IMR-90 (cell line): ENCODE results near the gene MCRIP2. TPM values are rescaled to one million over a fixed set of nuclear protein-coding genes. Genes with fewer than 3 reads are reported as not detected.

Source experiments
- ATAC-seq: fragments of 200-7000 bp; cut with Tn5 transposase; 2 replicates; pipeline ENCODE4 v1.9.1; 2020; ENCODE audit warnings: low read depth, mild to moderate bottlenecking, moderate library complexity
- BruUV-seq: library from RNA; stranded (reverse); fragments of 400-500 nt; replicated peaks from 2 replicates; lab custom pipeline; 2021; lab: Mats Ljungman, UMichigan
- CTCF ChIA-PET: fragments of 300-600 bp; formaldehyde crosslinking; extraction: SDS; loops from one replicate; lab custom pipeline; 2021; ENCODE audit warnings: antibody characterized with exemption; lab: Yijun Ruan, JAX
- POLR2A ChIA-PET: fragments of 300-600 bp; sonication (Branson Sonifier 250); formaldehyde crosslinking; loops from one replicate; lab custom pipeline; 2022; ENCODE audit warnings: antibody characterized with exemption; ENCODE audit not compliant: unreplicated experiment; lab: Charles Lee
- DNase-seq: peaks from one replicate; pipeline ENCODE4 v3.0.0; 2013
- H2AFZ ChIP-seq: replicated peaks from 2 replicates; pipeline ENCODE3; 2013; ENCODE audit warnings: low read length, mild to moderate bottlenecking; ENCODE audit not compliant: poor library complexity
- H2AK5ac ChIP-seq: 2 replicates; pipeline ENCODE4 v1.6.1; 2013; ENCODE audit warnings: low read depth, low read length, inconsistent platforms
- H2AK9ac ChIP-seq: replicated peaks from 2 replicates; pipeline ENCODE3; 2013; ENCODE audit warnings: mild to moderate bottlenecking, low read depth, low read length, moderate library complexity; ENCODE audit not compliant: poor library complexity
- H2BK120ac ChIP-seq: 2 replicates; pipeline ENCODE4 v1.6.1; 2013; ENCODE audit warnings: low read depth, low read length, inconsistent platforms
- H2BK15ac ChIP-seq: 3 replicates; pipeline ENCODE4 v1.6.1; 2013; ENCODE audit warnings: low read depth, low read length, inconsistent platforms
- H2BK20ac ChIP-seq: 2 replicates; pipeline ENCODE4 v1.6.1; 2013; ENCODE audit warnings: low read depth, mild to moderate bottlenecking, inconsistent platforms, low read length, moderate library complexity
- H2BK5ac ChIP-seq: 2 replicates; pipeline ENCODE4 v1.6.1; 2013; ENCODE audit warnings: mild to moderate bottlenecking, low read depth, low read length, inconsistent platforms; ENCODE audit not compliant: poor library complexity, severe bottlenecking
- H3K14ac ChIP-seq: replicated peaks from 2 replicates; pipeline ENCODE4 v1.6.1; 2013; ENCODE audit warnings: low read depth, low read length, inconsistent platforms
- H3K18ac ChIP-seq: 2 replicates; pipeline ENCODE4 v1.6.1; 2013; ENCODE audit warnings: low read depth, low read length, control low read depth
- H3K23ac ChIP-seq: 2 replicates; pipeline ENCODE4 v1.6.1; 2013; ENCODE audit warnings: low read depth, low read length, inconsistent platforms
- H3K27ac ChIP-seq: 2 replicates; pipeline ENCODE4 v1.5.1; 2013; ENCODE audit warnings: mild to moderate bottlenecking, control low read depth, low read length; ENCODE audit not compliant: insufficient read depth
- H3K27me3 ChIP-seq: 2 replicates; pipeline ENCODE4 v1.6.1; 2013; ENCODE audit warnings: low read length; ENCODE audit not compliant: control insufficient read depth, insufficient read depth
- H3K36me3 ChIP-seq: 2 replicates; pipeline ENCODE4 v1.6.1; 2013; ENCODE audit warnings: low read length, mixed read lengths; ENCODE audit not compliant: control insufficient read depth, insufficient read depth
- H3K4ac ChIP-seq: 2 replicates; pipeline ENCODE4 v1.6.1; 2013; ENCODE audit warnings: low read depth, low read length, inconsistent platforms
- H3K4me1 ChIP-seq: 2 replicates; pipeline ENCODE4 v1.6.1; 2013; ENCODE audit warnings: low read length, mixed read lengths; ENCODE audit not compliant: control insufficient read depth, insufficient read depth
- H3K4me2 ChIP-seq: 2 replicates; pipeline ENCODE4 v1.6.1; 2013; ENCODE audit warnings: low read depth, mild to moderate bottlenecking, control low read depth, low read length, moderate library complexity
- H3K4me3 ChIP-seq: 2 replicates; pipeline ENCODE4 v1.5.1; 2013; ENCODE audit warnings: low read depth, mild to moderate bottlenecking, control low read depth, low read length, moderate library complexity; ENCODE audit not compliant: insufficient read depth
- H3K56ac ChIP-seq: 2 replicates; pipeline ENCODE4 v1.6.1; 2013; ENCODE audit warnings: low read length, inconsistent platforms; ENCODE audit not compliant: insufficient read depth; ENCODE audit errors: extremely low read depth
- H3K79me1 ChIP-seq, 2 experiments: 2 replicates each; pipeline ENCODE4 v1.6.1; 2013; ENCODE audit warnings: low read length in 2 of 2, inconsistent platforms in 1 of 2, low read depth in 1 of 2
- H3K9ac ChIP-seq: 2 replicates; pipeline ENCODE4 v1.6.1; 2013; ENCODE audit warnings: low read depth, low read length, control low read depth
- H3K9me1 ChIP-seq: 2 replicates; pipeline ENCODE4 v1.6.1; 2013; ENCODE audit warnings: low read length, inconsistent platforms; ENCODE audit not compliant: insufficient read depth
- H3K9me3 ChIP-seq: 2 replicates; pipeline ENCODE4 v1.6.1; 2013; ENCODE audit warnings: low read length; ENCODE audit not compliant: control insufficient read depth, insufficient read depth
- H4K20me1 ChIP-seq: 2 replicates; pipeline ENCODE4 v1.6.1; 2013; ENCODE audit warnings: low read length, inconsistent platforms; ENCODE audit not compliant: insufficient read depth
- H4K5ac ChIP-seq: 2 replicates; pipeline ENCODE4 v1.6.1; 2013; ENCODE audit warnings: mild to moderate bottlenecking, low read depth, low read length, control low read depth
- H4K8ac ChIP-seq, 2 experiments: 2 replicates each; pipeline ENCODE4 v1.6.1; 2013; ENCODE audit warnings: low read depth in 2 of 2, low read length in 2 of 2, control low read depth in 1 of 2, inconsistent platforms in 1 of 2
- H4K91ac ChIP-seq: 2 replicates; pipeline ENCODE4 v1.6.1; 2013; ENCODE audit warnings: low read depth, low read length, inconsistent platforms; ENCODE audit not compliant: insufficient read depth
- FOS ChIP-seq: fragments of 150-350 bp; IDR thresholded peaks from 2 replicates; pipeline ENCODE4 v1.6.1; 2016; ENCODE audit warnings: low read depth, low read length
- WGBS, 2 experiments: methylation state at CpG; one replicate each; pipeline versions ENCODE4 v1.1.5 to v1.1.7; 2013; ENCODE audit warnings: missing lambda C conversion rate in 2 of 2; ENCODE audit not compliant: insufficient read length in 1 of 2; ENCODE audit errors: extremely low coverage in 2 of 2; 5-methylcytosine and 5-hydroxymethylcytosine counted together
- dilution Hi-C: fragments of 300-500 bp; cut with HindIII; formaldehyde crosslinking; loops from one replicate; pipeline ENCODE4 v1.14.3; 2018; ENCODE audit warnings: low sequenced_read_pairs; ENCODE audit not compliant: unreplicated experiment
- in situ Hi-C: fragments of 300-500 bp; cut with MboI; formaldehyde crosslinking; loops from 3 replicates; pipeline ENCODE4 v1.14.3; 2019; ENCODE audit warnings: low sequenced_read_pairs, inconsistent platforms, mixed read lengths
- intact Hi-C: fragments of 100-400 bp; cut with micrococcal nuclease; formaldehyde crosslinking; loops from 2 replicates; pipeline ENCODE4 v1.10.0; 2022
- polyA plus RNA-seq, 3 experiments: library from polyadenylated mRNA; depleted of rRNA; stranded (reverse); fragments of >200 nt; gene quantifications; 2 replicates each; pipeline ENCODE4 v1.2.3, GENCODE V29; 2012; ENCODE audit warnings: low replicate concordance in 1 of 3
- total RNA-seq: library from RNA; depleted of rRNA; stranded (reverse); fragments of >200 nt; gene quantifications from 2 replicates; pipeline ENCODE4 v1.2.3, GENCODE V29; 2012

MCRIP2 gene
- total and polyA plus RNA-seq, 2 of the 4 experiments (the other 2 are of a cell fraction): 6.3 to 19.6 TPM

- H3K9me3 ChIP-seq: no peaks in the 10 kb centered on the region
- peaks cover 41% of the 10 kb centered on the region for H3K36me3 ChIP-seq
- H3K4me1 ChIP-seq: peaks cover 20% of the 10 kb centered on the region
- CTCF ChIA-PET: interaction anchor here (0.7 kb wide), 1 partner anchor 163 kb away, joined by 3 read pairs; no protein-coding TSS in a partner anchor
- no TSS peak for BruUV-seq
- TF ChIP-seq FOS: no peak
- peak overlapping the region; percentile 28 to 73; a peak in 2 of 4 replicates for H4K8ac ChIP-seq
- peak overlapping the region; percentile 87 for H2AFZ ChIP-seq
- peak overlapping the region; percentile 63 for H3K4ac ChIP-seq
- DNase-seq: no peak
- no peak overlapping the region for H2BK15ac ChIP-seq
- no peak overlapping the region for H2BK20ac ChIP-seq
- H3K9ac ChIP-seq: peak overlapping the region; percentile 72
- POLR2A ChIA-PET: no interaction called here
- H3K79me1 ChIP-seq: peaks cover 9 to 54% of the 10 kb centered on the region in 2 experiments; a peak in 3 of 4 replicates
- H3K27ac ChIP-seq: peak overlapping the region; percentile 54
- no peak for ATAC-seq
- H3K4me2 ChIP-seq: peak overlapping the region; percentile 85
- H4K91ac ChIP-seq: no peak overlapping the region; the same call in 1 of the 2 replicates
- peaks cover 15% of the 10 kb centered on the region for H3K9me1 ChIP-seq
- no peak overlapping the region for H3K56ac ChIP-seq
- H3K4me3 ChIP-seq: peak overlapping the region; percentile 81
- WGBS, 2 experiments: 13% methylated on average over 36 of the region's 57 CpGs; no CpG with 5 or more reads in 1 of the 2 experiments
- H3K23ac ChIP-seq: no peak overlapping the region
- in situ Hi-C loops (no loop called here), dilution Hi-C loops (no loop called here), intact Hi-C loops (no loop called here)
- no peaks in the 10 kb centered on the region for H3K27me3 ChIP-seq
- H2AK9ac ChIP-seq: peak overlapping the region; percentile 93
- H3K18ac ChIP-seq: no peak overlapping the region
- no peak overlapping the region for H2BK120ac ChIP-seq
- peak overlapping the region; percentile 87 for H2AK5ac ChIP-seq
- 0 out of 2 replicates have a peak overlapping the region, but pooled peaks have one; percentile 32 for H4K5ac ChIP-seq
- no peak overlapping the region for H3K14ac ChIP-seq
- H2BK5ac ChIP-seq: peak overlapping the region; percentile 29
- H4K20me1 ChIP-seq: peaks cover 34% of the 10 kb centered on the region
Observed at GRCh38 chr16:683396-684070, 41.9 kb downstream of the MCRIP2 start.
